ENCODE results near the gene CDX1.
A peak's percentile ranks its signal among the peaks of the same experiment; 100 is the strongest.

The CDX1 gene

GRCh38 chr5:150208187-150209098 is 41.9 kb downstream of the CDX1 start:
- DNase-seq (ENCODE audit: low read depth), result peak; percentile 79
- no peak overlapping the region for H3K4me3 ChIP-seq (ENCODE audit: control insufficient read depth, low read depth, low read length)
- no peak for TF ChIP-seq CTCF (conservative IDR thresholded peaks at IDR 0.05; ENCODE audit: control insufficient read depth, insufficient read depth, low read depth, low read length)

GRCh38 chr5:150209099-150209635 is 42.6 kb downstream of the CDX1 start:
- TF ChIP-seq CTCF (conservative IDR thresholded peaks at IDR 0.05; ENCODE audit: control insufficient read depth, insufficient read depth, low read depth, low read length), result no peak
- no peak overlapping the region for H3K4me3 ChIP-seq (ENCODE audit: control insufficient read depth, low read depth, low read length)
- DNase-seq (ENCODE audit: low read depth), result peak; percentile 56

- no peak overlapping the region for H3K4me3 ChIP-seq (ENCODE audit: control insufficient read depth, low read depth, low read length)
- no peak for TF ChIP-seq CTCF (conservative IDR thresholded peaks at IDR 0.05; ENCODE audit: control insufficient read depth, insufficient read depth, low read depth, low read length)
- no peak for DNase-seq (ENCODE audit: low read depth)
These were observed 44.1 kb downstream of the CDX1 start for GRCh38 chr5:150210644-150211043.

GRCh38 chr5:150211156-150212030 is 44.8 kb downstream of the CDX1 start:
- H3K4me3 ChIP-seq (ENCODE audit: control insufficient read depth, low read depth, low read length), result no peak overlapping the region
- no peak for TF ChIP-seq CTCF (conservative IDR thresholded peaks at IDR 0.05; ENCODE audit: control insufficient read depth, insufficient read depth, low read depth, low read length)
- DNase-seq (ENCODE audit: low read depth), result no peak

- no peak for TF ChIP-seq CTCF (conservative IDR thresholded peaks at IDR 0.05; ENCODE audit: control insufficient read depth, insufficient read depth, low read depth, low read length)
- H3K4me3 ChIP-seq (ENCODE audit: control insufficient read depth, low read depth, low read length), result no peak overlapping the region
- DNase-seq (ENCODE audit: low read depth), result peak; percentile 96
These were observed 47.0 kb downstream of the CDX1 start for GRCh38 chr5:150213530-150213929.

GRCh38 chr5:150214289-150214688 is 47.7 kb downstream of the CDX1 start:
- no peak overlapping the region for H3K4me3 ChIP-seq (ENCODE audit: control insufficient read depth, low read depth, low read length)
- DNase-seq (ENCODE audit: low read depth), result peak; percentile 95
- peak; percentile 38 for TF ChIP-seq CTCF (conservative IDR thresholded peaks at IDR 0.05; ENCODE audit: control insufficient read depth, insufficient read depth, low read depth, low read length)

Measured in fibroblast of mammary gland (primary cell).